Stimulated activated CD4-positive, alpha-beta T cell treated with anti-CD3 and anti-CD28 coated beads, Interleukin-1b, Interleukin-23, amount 100 ng/mL, for 24 hours (primary cell): ENCODE data around the gene CTSF.
A peak's percentile ranks its signal among the peaks of the same experiment; 100 is the strongest.
"Not testable (repeated sequence)": the region's sequence is repeated elsewhere in the genome, so short reads cannot be mapped to it uniquely, and the experiment has no call there.

Experiments
- DNase-seq, 4 experiments: peaks; one replicate each; pipeline ENCODE4 v3.0.0-alpha.2; 2020; ENCODE audit warnings: low read depth in 4 of 4, low spot score in 1 of 4

The CTSF gene

GRCh38 chr11:66559142-66559865 lies 9.1 kb downstream of the CTSF start:
- peak in 1 of 4 experiments; percentile 14 for DNase-seq

- no peak for DNase-seq
Observed at GRCh38 chr11:66557733-66558326, 10.6 kb downstream of the CTSF start.

- no peak for DNase-seq
Observed at GRCh38 chr11:66556086-66556485, 12.3 kb downstream of the CTSF start.

- DNase-seq: no peak
Observed at GRCh38 chr11:66555416-66555815, 13.0 kb downstream of the CTSF start.

GRCh38 chr11:66554602-66555001 lies 13.8 kb downstream of the CTSF start:
- no peak for DNase-seq

- no peak for DNase-seq
Observed at GRCh38 chr11:66550887-66551286, 17.5 kb downstream of the CTSF start.

GRCh38 chr11:66549696-66550095 lies 18.7 kb downstream of the CTSF start:
- no peak for DNase-seq

- DNase-seq: no peak
Observed at GRCh38 chr11:66548774-66549630, 19.4 kb downstream of the CTSF start.

- DNase-seq: no peak
Observed at GRCh38 chr11:66548041-66548440, 20.4 kb downstream of the CTSF start.

GRCh38 chr11:66547662-66548009 lies 20.8 kb downstream of the CTSF start:
- no peak for DNase-seq

GRCh38 chr11:66546966-66547661 lies 21.3 kb downstream of the CTSF start:
- DNase-seq: no peak

GRCh38 chr11:66546368-66546965 lies 21.9 kb downstream of the CTSF start, which contains the start of gene ACTN3:
TSS of gene ACTN3 (plus strand) at chr11:66546903. CDS start at chr11:66546938, 35 bp downstream.
- DNase-seq: no peak

- DNase-seq: peak; percentile 62 to 91 (median 74)
Observed at GRCh38 chr11:66545701-66546367, 22.6 kb downstream of the CTSF start, which contains the start of gene ZDHHC24. TSS of gene ZDHHC24 (minus strand) at chr11:66546048. CDS start at chr11:66546003, 45 bp downstream.

- not testable (repeated sequence) for DNase-seq
Observed at GRCh38 chr11:66544952-66545351, 23.5 kb downstream of the CTSF start.

- peak in 1 of 4 experiments; percentile 25 for DNase-seq
Observed at GRCh38 chr11:66543263-66544107, 24.9 kb downstream of the CTSF start.

- no peak for DNase-seq
Observed at GRCh38 chr11:66542362-66542761, 26.0 kb downstream of the CTSF start.

GRCh38 chr11:66541892-66542291 lies 26.5 kb downstream of the CTSF start:
- no peak for DNase-seq

GRCh38 chr11:66540598-66540997 lies 27.8 kb downstream of the CTSF start:
- DNase-seq: not testable (repeated sequence)

GRCh38 chr11:66539870-66540213 lies 28.6 kb downstream of the CTSF start:
- DNase-seq: no peak
